ENCODE measurements around the gene MYG1.

Gene MYG1

GRCh38 chr12:53306826-53307225 is 7.3 kb downstream of the MYG1 start:
- Histone ChIP-seq H3K36me3 (ENCODE audit: control insufficient read depth in 1 of 2, insufficient read depth in 2 of 2, low read length in 2 of 2) (peaks cover 53 to 72% of the 10 kb centered on the region in 2 donors), H3K27me3 (ENCODE audit: low read depth, low read length) (no peaks in the 10 kb centered on the region), H3K9me3 (ENCODE audit: control insufficient read depth in 1 of 2, low read length in 2 of 2) (no peaks in the 10 kb centered on the region), H3K4me3 (ENCODE audit: low read depth in 1 of 2, low read length in 2 of 2) (no peak overlapping the region), H3K4me1 (ENCODE audit: control insufficient read depth in 1 of 2, insufficient read depth in 2 of 2, low read length in 2 of 2) (peaks cover 0 to 4% of the 10 kb centered on the region in 2 donors), H3K27ac (ENCODE audit: low read length) (no peak overlapping the region)

- Histone ChIP-seq H3K27me3 (ENCODE audit: low read depth, low read length) (no peaks in the 10 kb centered on the region), H3K36me3 (ENCODE audit: control insufficient read depth in 1 of 2, insufficient read depth in 2 of 2, low read length in 2 of 2) (peaks cover 43 to 60% of the 10 kb centered on the region in 2 donors), H3K9me3 (ENCODE audit: control insufficient read depth in 1 of 2, low read length in 2 of 2) (no peaks in the 10 kb centered on the region), H3K27ac (ENCODE audit: low read length) (no peak overlapping the region), H3K4me1 (ENCODE audit: control insufficient read depth in 1 of 2, insufficient read depth in 2 of 2, low read length in 2 of 2) (no peaks in the 10 kb centered on the region), H3K4me3 (ENCODE audit: low read depth in 1 of 2, low read length in 2 of 2) (no peak overlapping the region)
Measured at GRCh38 chr12:53308276-53308675, 8.8 kb downstream of the MYG1 start.

GRCh38 chr12:53313996-53314395 is 14.5 kb downstream of the MYG1 start:
- H3K36me3 ChIP-seq (ENCODE audit: control insufficient read depth in 1 of 2, insufficient read depth in 2 of 2, low read length in 2 of 2) = peaks cover 29% of the 10 kb centered on the region in 2 donors
- H3K9me3 ChIP-seq (ENCODE audit: control insufficient read depth in 1 of 2, low read length in 2 of 2) = no peaks in the 10 kb centered on the region
- no peak overlapping the region for H3K4me3 ChIP-seq (ENCODE audit: low read depth in 1 of 2, low read length in 2 of 2)
- no peaks in the 10 kb centered on the region for H3K27me3 ChIP-seq (ENCODE audit: low read depth, low read length)
- peaks cover 0 to under 1% of the 10 kb centered on the region in 2 donors for H3K4me1 ChIP-seq (ENCODE audit: control insufficient read depth in 1 of 2, insufficient read depth in 2 of 2, low read length in 2 of 2)
- H3K27ac ChIP-seq (ENCODE audit: low read length) = no peak overlapping the region

GRCh38 chr12:53320352-53321195 is 21.1 kb downstream of the MYG1 start:
- peaks cover 7 to 32% of the 10 kb centered on the region in 2 donors for H3K4me1 ChIP-seq (ENCODE audit: control insufficient read depth in 1 of 2, insufficient read depth in 2 of 2, low read length in 2 of 2)
- peaks cover 6 to 7% of the 10 kb centered on the region in 2 donors for H3K36me3 ChIP-seq (ENCODE audit: control insufficient read depth in 1 of 2, insufficient read depth in 2 of 2, low read length in 2 of 2)
- peak overlapping the region; percentile 88 to 89 for H3K4me3 ChIP-seq (ENCODE audit: low read depth in 1 of 2, low read length in 2 of 2)
- peak overlapping the region; percentile 93 for H3K27ac ChIP-seq (ENCODE audit: low read length)
- no peaks in the 10 kb centered on the region for H3K27me3 ChIP-seq (ENCODE audit: low read depth, low read length)
- H3K9me3 ChIP-seq (ENCODE audit: control insufficient read depth in 1 of 2, low read length in 2 of 2) = no peaks in the 10 kb centered on the region

GRCh38 chr12:53324113-53324778 is 24.8 kb downstream of the MYG1 start:
- Histone ChIP-seq H3K9me3 (ENCODE audit: control insufficient read depth in 1 of 2, low read length in 2 of 2) (no peaks in the 10 kb centered on the region), H3K27ac (ENCODE audit: low read length) (peak overlapping the region; percentile 89), H3K4me1 (ENCODE audit: control insufficient read depth in 1 of 2, insufficient read depth in 2 of 2, low read length in 2 of 2) (peaks cover 7 to 35% of the 10 kb centered on the region in 2 donors), H3K27me3 (ENCODE audit: low read depth, low read length) (no peaks in the 10 kb centered on the region), H3K36me3 (ENCODE audit: control insufficient read depth in 1 of 2, insufficient read depth in 2 of 2, low read length in 2 of 2) (peaks cover 0 to 7% of the 10 kb centered on the region in 2 donors), H3K4me3 (ENCODE audit: low read depth in 1 of 2, low read length in 2 of 2) (peak overlapping the region; percentile 74 to 80)

GRCh38 chr12:53324779-53325510 is 25.4 kb downstream of the MYG1 start:
- H3K27ac ChIP-seq (ENCODE audit: low read length) = peak overlapping the region; percentile 89
- H3K9me3 ChIP-seq (ENCODE audit: control insufficient read depth in 1 of 2, low read length in 2 of 2) = no peaks in the 10 kb centered on the region
- H3K4me3 ChIP-seq (ENCODE audit: low read depth in 1 of 2, low read length in 2 of 2) = peak overlapping the region; percentile 74 to 80
- H3K4me1 ChIP-seq (ENCODE audit: control insufficient read depth in 1 of 2, insufficient read depth in 2 of 2, low read length in 2 of 2) = peaks cover 7 to 30% of the 10 kb centered on the region in 2 donors
- no peaks in the 10 kb centered on the region for H3K27me3 ChIP-seq (ENCODE audit: low read depth, low read length)
- H3K36me3 ChIP-seq (ENCODE audit: control insufficient read depth in 1 of 2, insufficient read depth in 2 of 2, low read length in 2 of 2) = peaks cover 0 to 7% of the 10 kb centered on the region in 2 donors

- Histone ChIP-seq H3K36me3 (ENCODE audit: control insufficient read depth in 1 of 2, insufficient read depth in 2 of 2, low read length in 2 of 2) (peaks cover 0 to 7% of the 10 kb centered on the region in 2 donors), H3K4me3 (ENCODE audit: low read depth in 1 of 2, low read length in 2 of 2) (peak overlapping the region; percentile 56 to 80), H3K4me1 (ENCODE audit: control insufficient read depth in 1 of 2, insufficient read depth in 2 of 2, low read length in 2 of 2) (peaks cover 4 to 24% of the 10 kb centered on the region in 2 donors), H3K27me3 (ENCODE audit: low read depth, low read length) (no peaks in the 10 kb centered on the region), H3K9me3 (ENCODE audit: control insufficient read depth in 1 of 2, low read length in 2 of 2) (no peaks in the 10 kb centered on the region), H3K27ac (ENCODE audit: low read length) (no peak overlapping the region)
Measured at GRCh38 chr12:53325511-53326061, 26.1 kb downstream of the MYG1 start.

- Histone ChIP-seq H3K27ac (ENCODE audit: low read length) (no peak overlapping the region), H3K4me3 (ENCODE audit: low read depth in 1 of 2, low read length in 2 of 2) (no peak overlapping the region), H3K4me1 (ENCODE audit: control insufficient read depth in 1 of 2, insufficient read depth in 2 of 2, low read length in 2 of 2) (peaks cover 3 to 21% of the 10 kb centered on the region in 2 donors), H3K36me3 (ENCODE audit: control insufficient read depth in 1 of 2, insufficient read depth in 2 of 2, low read length in 2 of 2) (peaks cover 0 to 4% of the 10 kb centered on the region in 2 donors), H3K27me3 (ENCODE audit: low read depth, low read length) (no peaks in the 10 kb centered on the region), H3K9me3 (ENCODE audit: control insufficient read depth in 1 of 2, low read length in 2 of 2) (no peaks in the 10 kb centered on the region)
Measured at GRCh38 chr12:53326460-53327185, 27.1 kb downstream of the MYG1 start.

GRCh38 chr12:53327435-53328042 is 28.0 kb downstream of the MYG1 start:
- no peaks in the 10 kb centered on the region for H3K9me3 ChIP-seq (ENCODE audit: control insufficient read depth in 1 of 2, low read length in 2 of 2)
- H3K4me1 ChIP-seq (ENCODE audit: control insufficient read depth in 1 of 2, insufficient read depth in 2 of 2, low read length in 2 of 2) = peaks cover 0 to 17% of the 10 kb centered on the region in 2 donors
- H3K36me3 ChIP-seq (ENCODE audit: control insufficient read depth in 1 of 2, insufficient read depth in 2 of 2, low read length in 2 of 2) = peaks cover 0 to 4% of the 10 kb centered on the region in 2 donors
- H3K27ac ChIP-seq (ENCODE audit: low read length) = no peak overlapping the region
- H3K4me3 ChIP-seq (ENCODE audit: low read depth in 1 of 2, low read length in 2 of 2) = no peak overlapping the region
- no peaks in the 10 kb centered on the region for H3K27me3 ChIP-seq (ENCODE audit: low read depth, low read length)

GRCh38 chr12:53328043-53328435 is 28.5 kb downstream of the MYG1 start:
- no peak overlapping the region for H3K4me3 ChIP-seq (ENCODE audit: low read depth in 1 of 2, low read length in 2 of 2)
- no peaks in the 10 kb centered on the region for H3K27me3 ChIP-seq (ENCODE audit: low read depth, low read length)
- peaks cover 0 to 4% of the 10 kb centered on the region in 2 donors for H3K36me3 ChIP-seq (ENCODE audit: control insufficient read depth in 1 of 2, insufficient read depth in 2 of 2, low read length in 2 of 2)
- H3K4me1 ChIP-seq (ENCODE audit: control insufficient read depth in 1 of 2, insufficient read depth in 2 of 2, low read length in 2 of 2) = peaks cover 0 to 17% of the 10 kb centered on the region in 2 donors
- no peaks in the 10 kb centered on the region for H3K9me3 ChIP-seq (ENCODE audit: control insufficient read depth in 1 of 2, low read length in 2 of 2)
- H3K27ac ChIP-seq (ENCODE audit: low read length) = no peak overlapping the region

Data from muscle layer of duodenum (tissue), 2 donors.